Activated CD4-positive, CD25-positive, alpha-beta regulatory T cell treated with anti-CD3 and anti-CD28 coated beads, Interleukin-2, amount 50 U/mL, for 16 hours (primary cell): ENCODE results near the gene MYEF2.

Experiments
- DNase-seq: peaks from one replicate; pipeline ENCODE4 v3.0.0-alpha.2; 2020; ENCODE audit warnings: low read depth, low spot score

Gene MYEF2

GRCh38 chr15:48089702-48090101 is 88.4 kb downstream of the MYEF2 start:
- no peak for DNase-seq

DNA sequence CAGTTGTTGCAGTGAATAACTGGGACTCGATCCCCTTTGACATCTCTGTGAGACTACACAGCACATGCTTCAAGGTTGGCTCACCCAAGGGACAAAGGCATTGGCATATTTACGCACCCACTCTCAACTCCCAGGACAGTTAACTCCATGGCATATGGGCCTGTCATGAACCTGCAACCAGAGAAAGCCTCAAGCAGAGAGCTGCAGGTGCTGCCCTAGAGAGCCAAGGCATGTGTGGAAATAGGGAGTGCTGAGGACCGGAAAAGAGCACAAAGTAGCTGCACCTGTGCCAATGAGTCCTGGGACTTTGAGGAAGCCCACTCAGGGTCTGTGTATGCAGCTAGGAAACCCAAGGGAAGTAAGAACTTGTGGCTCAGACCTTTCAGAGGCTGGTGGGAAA is 90.3 kb downstream of the MYEF2 start:
- no peak for DNase-seq

DNA sequence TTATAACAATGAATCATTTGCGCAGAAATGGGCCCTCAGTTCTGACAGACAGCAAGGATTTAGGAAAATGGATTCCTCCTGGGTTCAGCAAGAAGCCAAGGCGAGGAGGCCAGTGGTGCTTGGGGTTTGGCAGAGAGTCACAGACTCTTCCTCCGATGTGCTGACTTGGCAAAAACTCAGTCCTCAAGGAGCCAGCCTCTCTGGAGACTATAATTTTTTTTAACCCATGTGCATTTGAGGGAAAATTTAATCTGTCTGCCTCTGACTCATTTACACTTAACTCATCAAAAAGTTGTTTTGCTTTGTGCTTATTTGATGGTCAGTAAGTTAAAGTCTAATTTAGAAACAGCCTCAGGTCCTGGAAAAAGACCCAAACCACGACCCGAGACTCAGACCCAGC is 91.5 kb downstream of the MYEF2 start:
- no peak for DNase-seq

- DNase-seq = no peak
Observed at GRCh38 chr15:48086133-48086532, 92.0 kb downstream of the MYEF2 start.

- DNase-seq = no peak
Observed at GRCh38 chr15:48085591-48085930, 92.5 kb downstream of the MYEF2 start.

- no peak for DNase-seq
Observed at GRCh38 chr15:48084759-48085590, 93.1 kb downstream of the MYEF2 start.
